GM23338 (cell line): ENCODE data around the gene PLPP7. TPM values are rescaled to one million over a fixed set of nuclear protein-coding genes. Genes with fewer than 3 reads are reported as not detected.
"Not testable (repeated sequence)": the region's sequence is repeated elsewhere in the genome, so short reads cannot be mapped to it uniquely, and the experiment has no call there.

Experiments
- ATAC-seq: fragments of 200-7000 bp; cut with Tn5 transposase; 3 replicates; pipeline ENCODE4 v1.9.1; 2020
- DNase-seq: peaks from one replicate; pipeline ENCODE4 v3.0.0-alpha.2; 2015; ENCODE audit warnings: low spot score
- H2AFZ ChIP-seq: fragments of 200-600 bp; sonication (generic); 2 replicates; pipeline ENCODE4 v1.8.0; 2016; ENCODE audit warnings: antibody characterized with exemption, mild to moderate bottlenecking, moderate library complexity
- H3F3A ChIP-seq: fragments of 200-600 bp; sonication (generic); replicated peaks from 2 replicates; pipeline ENCODE4 v1.8.0; 2017; ENCODE audit warnings: antibody characterized with exemption, mixed run types, low read depth
- H3K27ac ChIP-seq: fragments of 200-600 bp; sonication (generic); 2 replicates; pipeline ENCODE4 v1.6.1; 2016; ENCODE audit warnings: low read depth
- H3K27me3 ChIP-seq: fragments of 200-600 bp; sonication (generic); 2 replicates; pipeline ENCODE4 v1.8.0; 2016; ENCODE audit warnings: mild to moderate bottlenecking, mixed run types, moderate library complexity; ENCODE audit not compliant: insufficient read depth
- H3K36me3 ChIP-seq: fragments of 200-600 bp; sonication (generic); 2 replicates; pipeline ENCODE4 v1.8.0; 2016; ENCODE audit warnings: mild to moderate bottlenecking; ENCODE audit not compliant: insufficient read depth
- H3K4me1 ChIP-seq: fragments of 200-600 bp; sonication (generic); 2 replicates; pipeline ENCODE4 v1.8.0; 2016; ENCODE audit warnings: mild to moderate bottlenecking, moderate library complexity; ENCODE audit not compliant: insufficient read depth
- H3K4me2 ChIP-seq: fragments of 200-600 bp; sonication (generic); 2 replicates; pipeline ENCODE4 v1.7.1; 2017; ENCODE audit warnings: mixed run types
- H3K4me3 ChIP-seq: fragments of 200-600 bp; sonication (generic); 2 replicates; pipeline ENCODE4 v1.6.1; 2016; ENCODE audit warnings: mixed run types
- H3K79me2 ChIP-seq: fragments of 200-600 bp; sonication (generic); replicated peaks from 2 replicates; pipeline ENCODE4 v1.8.0; 2017; ENCODE audit warnings: mild to moderate bottlenecking; ENCODE audit not compliant: insufficient read depth
- H3K9me2 ChIP-seq: fragments of 200-600 bp; sonication (generic); 2 replicates; pipeline ENCODE4 v1.8.0; 2017; ENCODE audit not compliant: insufficient read depth
- H4K20me1 ChIP-seq: fragments of 200-600 bp; sonication (generic); replicated peaks from 2 replicates; pipeline ENCODE4 v1.8.0; 2017; ENCODE audit warnings: mild to moderate bottlenecking; ENCODE audit not compliant: insufficient read depth
- H3K27ac Mint-ChIP-seq: 2 replicates; pipeline ENCODE4 v1.8.0; 2020; ENCODE audit warnings: inconsistent platforms, mild to moderate bottlenecking, moderate library complexity, mixed read lengths
- H3K27me3 Mint-ChIP-seq: 3 replicates; pipeline ENCODE4 v1.8.0; 2022; ENCODE audit warnings: low read depth, mild to moderate bottlenecking, moderate library complexity, mixed read lengths, inconsistent platforms; ENCODE audit not compliant: insufficient read depth, poor library complexity
- H3K36me3 Mint-ChIP-seq: 3 replicates; pipeline ENCODE4 v1.8.0; 2021; ENCODE audit warnings: low read depth, mild to moderate bottlenecking, inconsistent platforms, moderate library complexity, mixed read lengths
- H3K4me1 Mint-ChIP-seq: 3 replicates; pipeline ENCODE4 v1.8.0; 2020; ENCODE audit warnings: mild to moderate bottlenecking, inconsistent platforms, mixed read lengths
- H3K4me3 Mint-ChIP-seq: 3 replicates; pipeline ENCODE4 v1.8.0; 2021; ENCODE audit warnings: moderate library complexity, mild to moderate bottlenecking, inconsistent platforms, mixed read lengths
- H3K9me3 Mint-ChIP-seq: 3 replicates; pipeline ENCODE4 v1.8.0; 2020; ENCODE audit warnings: moderate library complexity, mild to moderate bottlenecking, inconsistent platforms, mixed read lengths
- EZH2 ChIP-seq: fragments of 200-600 bp; sonication (generic); IDR thresholded peaks from one replicate; pipeline ENCODE4 v1.8.0; 2017; ENCODE audit warnings: antibody characterized with exemption, mild to moderate bottlenecking, low read depth; ENCODE audit not compliant: unreplicated experiment
- JUNB ChIP-seq: IDR thresholded peaks from one replicate; pipeline ENCODE4 v1.6.1; 2016; ENCODE audit warnings: antibody characterized with exemption; ENCODE audit not compliant: unreplicated experiment
- POLR2AphosphoS5 ChIP-seq: IDR thresholded peaks from 2 replicates; pipeline ENCODE4 v1.6.1; 2016; ENCODE audit warnings: antibody characterized with exemption, low read depth
- ZNF331 ChIP-seq: fragments of 250-450 bp; sonication (Bioruptor Pico); IDR thresholded peaks from 2 replicates; pipeline ENCODE4 v1.5.0; 2020; ENCODE audit warnings: low read depth, mild to moderate bottlenecking, moderate library complexity
- polyA plus RNA-seq: library from polyadenylated mRNA; unstranded; fragments of >200 nt; fragmentation: Nextera tagmentation; extraction: Ambion mirVana; gene quantifications from 2 replicates; pipeline ENCODE4 v1.2.1, GENCODE V29; 2016
- total RNA-seq: library from RNA; depleted of rRNA; stranded (reverse); fragments of >200 nt; shearing (Covaris generic); gene quantifications from 2 replicates; pipeline ENCODE4 v1.2.3, GENCODE V29; 2014
- TF ChIP-seq, protein P1 (sequence below): IDR thresholded peaks from 2 replicates; pipeline ENCODE4 v1.6.1; 2016; ENCODE audit warnings: antibody characterized with exemption

The PLPP7 gene
- total and polyA plus RNA-seq, 2 experiments from 2014 or later = 1.6 to 2.4 TPM

DNA sequence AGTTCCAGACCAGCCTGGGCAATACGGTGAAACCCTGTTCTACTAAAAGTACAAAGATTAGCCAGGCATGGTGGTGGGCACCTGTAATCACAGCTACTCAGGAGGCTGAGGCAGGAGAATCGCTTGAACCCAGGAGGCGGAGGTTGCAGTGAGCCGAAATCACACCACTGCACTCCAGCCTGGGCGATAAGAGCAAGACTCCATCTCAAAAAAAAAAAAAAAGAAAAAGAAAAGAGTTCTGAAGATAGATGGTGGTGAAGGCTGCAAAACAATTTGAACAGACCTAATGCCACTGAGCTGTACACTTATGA, 26.5 kb upstream of the PLPP7 start:
- not testable (repeated sequence) for H3K79me2 ChIP-seq, H3K4me2 ChIP-seq, H3K36me3 Mint-ChIP-seq, H3K4me3 ChIP-seq, DNase-seq, H3K4me3 Mint-ChIP-seq, H3K27ac ChIP-seq, H2AFZ ChIP-seq, H3F3A ChIP-seq, H3K27me3 ChIP-seq, H3K9me3 Mint-ChIP-seq, H3K27ac Mint-ChIP-seq, H4K20me1 ChIP-seq, H3K36me3 ChIP-seq, H3K9me2 ChIP-seq, ATAC-seq, H3K4me1 ChIP-seq
- Mint-ChIP-seq H3K4me1 (peaks cover 19% of the 10 kb centered on the region), H3K27me3 (peaks cover 14% of the 10 kb centered on the region)

DNA sequence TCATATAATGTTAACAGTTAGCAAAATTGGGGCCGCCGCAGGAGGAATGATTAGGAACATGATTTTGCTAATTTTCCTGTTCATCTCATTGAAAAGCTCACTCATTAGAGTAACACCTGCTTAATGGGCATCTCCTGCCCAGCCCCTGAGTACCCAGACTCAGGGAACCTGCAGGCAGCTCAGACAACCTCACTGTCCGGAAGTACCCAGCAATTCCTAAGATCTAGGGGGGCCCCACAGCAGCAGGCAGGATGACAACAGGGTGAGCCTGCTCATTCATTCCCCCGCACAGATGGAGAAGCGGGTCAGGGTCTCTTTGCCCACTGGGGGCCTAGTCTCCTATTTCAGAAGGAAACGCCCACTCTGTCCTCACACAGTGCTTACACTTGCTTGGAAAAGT, 25.8 kb upstream of the PLPP7 start:
- DNase-seq (no peak), ATAC-seq (no peak)
- Histone ChIP-seq H3K4me3 (no peak overlapping the region), H3F3A (0 out of 2 replicates have a peak, but pooled peaks cover 4% of the 10 kb centered on the region), H3K9me2 (no peaks in the 10 kb centered on the region), H3K4me1 (no peaks in the 10 kb centered on the region), H3K27ac (no peak overlapping the region), H3K36me3 (no peaks in the 10 kb centered on the region), H3K27me3 (no peaks in the 10 kb centered on the region), H3K79me2 (no peaks in the 10 kb centered on the region), H4K20me1 (no peaks in the 10 kb centered on the region), H3K4me2 (no peak overlapping the region), H2AFZ (no peak overlapping the region)
- Mint-ChIP-seq H3K4me3 (no peak overlapping the region), H3K9me3 (no peaks in the 10 kb centered on the region), H3K4me1 (peaks cover 18% of the 10 kb centered on the region), H3K27me3 (peaks cover 15% of the 10 kb centered on the region), H3K27ac (no peak overlapping the region), H3K36me3 (no peaks in the 10 kb centered on the region; the same call in 2 of the 3 replicates)
- no peak for TF ChIP-seq ZNF331
- no peak for TF ChIP-seq POLR2AphosphoS5
- TF ChIP-seq, protein P1, sequence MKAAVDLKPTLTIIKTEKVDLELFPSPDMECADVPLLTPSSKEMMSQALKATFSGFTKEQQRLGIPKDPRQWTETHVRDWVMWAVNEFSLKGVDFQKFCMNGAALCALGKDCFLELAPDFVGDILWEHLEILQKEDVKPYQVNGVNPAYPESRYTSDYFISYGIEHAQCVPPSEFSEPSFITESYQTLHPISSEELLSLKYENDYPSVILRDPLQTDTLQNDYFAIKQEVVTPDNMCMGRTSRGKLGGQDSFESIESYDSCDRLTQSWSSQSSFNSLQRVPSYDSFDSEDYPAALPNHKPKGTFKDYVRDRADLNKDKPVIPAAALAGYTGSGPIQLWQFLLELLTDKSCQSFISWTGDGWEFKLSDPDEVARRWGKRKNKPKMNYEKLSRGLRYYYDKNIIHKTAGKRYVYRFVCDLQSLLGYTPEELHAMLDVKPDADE = no peak
- TF ChIP-seq EZH2 = no peak

DNA sequence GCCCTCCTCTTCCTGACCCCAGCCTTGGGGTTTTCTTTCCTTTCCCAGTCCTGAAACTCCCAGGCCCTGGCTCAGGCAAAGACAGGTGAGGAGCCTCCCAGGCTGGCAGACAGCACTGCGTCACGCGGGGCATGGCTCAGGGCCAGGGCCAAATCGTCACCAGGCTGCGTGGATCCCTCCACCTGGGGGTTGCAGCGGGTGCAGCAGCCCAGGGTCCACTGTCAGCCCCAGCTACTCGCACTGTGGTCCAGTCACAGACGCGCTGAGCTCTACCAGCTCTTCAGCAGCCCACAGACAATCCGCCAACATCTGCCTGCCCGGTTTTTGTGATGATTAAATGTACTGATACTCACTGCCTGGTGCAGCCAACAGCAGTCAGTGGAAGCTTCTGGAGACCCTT, 25.3 kb upstream of the PLPP7 start:
- Mint-ChIP-seq H3K36me3 (no peaks in the 10 kb centered on the region; the same call in 2 of the 3 replicates), H3K9me3 (no peaks in the 10 kb centered on the region), H3K4me1 (peaks cover 21% of the 10 kb centered on the region), H3K27ac (0 out of 2 replicates have a peak overlapping the region, but pooled peaks have one; percentile 55), H3K27me3 (peaks cover 15% of the 10 kb centered on the region), H3K4me3 (no peak overlapping the region)
- H3K27me3 ChIP-seq = no peaks in the 10 kb centered on the region
- no peaks in the 10 kb centered on the region for H3K79me2 ChIP-seq
- no peak overlapping the region for H3K4me2 ChIP-seq
- H3F3A ChIP-seq = 0 out of 2 replicates have a peak, but pooled peaks cover 4% of the 10 kb centered on the region
- no peak for TF ChIP-seq JUNB
- no peak for TF ChIP-seq POLR2AphosphoS5
- no peak overlapping the region for H3K4me3 ChIP-seq
- H3K9me2 ChIP-seq = no peaks in the 10 kb centered on the region
- H2AFZ ChIP-seq = no peak overlapping the region
- H3K27ac ChIP-seq = no peak overlapping the region
- no peaks in the 10 kb centered on the region for H3K36me3 ChIP-seq
- no peaks in the 10 kb centered on the region for H4K20me1 ChIP-seq
- ATAC-seq (peak; percentile 61), DNase-seq (no peak)
- H3K4me1 ChIP-seq = peaks cover 4% of the 10 kb centered on the region; the same call in 1 of the 2 replicates
